ENCODE data around the gene DDX51.

Gene DDX51

GRCh38 chr12:132179431-132180362, 35.6 kb upstream of the DDX51 start:
- in situ Hi-C loops (cut with MboI; ENCODE audit: low sequenced_read_pairs): no loop called here

GRCh38 chr12:132178801-132179401, 34.8 kb upstream of the DDX51 start:
- in situ Hi-C loops (cut with MboI; ENCODE audit: low sequenced_read_pairs): no loop called here

GRCh38 chr12:132178316-132178715, 34.2 kb upstream of the DDX51 start:
- in situ Hi-C loops (cut with MboI; ENCODE audit: low sequenced_read_pairs): no loop called here

- in situ Hi-C loops (cut with MboI; ENCODE audit: low sequenced_read_pairs): no loop called here
These were observed 32.9 kb upstream of the DDX51 start for GRCh38 chr12:132176920-132177551.

DNA sequence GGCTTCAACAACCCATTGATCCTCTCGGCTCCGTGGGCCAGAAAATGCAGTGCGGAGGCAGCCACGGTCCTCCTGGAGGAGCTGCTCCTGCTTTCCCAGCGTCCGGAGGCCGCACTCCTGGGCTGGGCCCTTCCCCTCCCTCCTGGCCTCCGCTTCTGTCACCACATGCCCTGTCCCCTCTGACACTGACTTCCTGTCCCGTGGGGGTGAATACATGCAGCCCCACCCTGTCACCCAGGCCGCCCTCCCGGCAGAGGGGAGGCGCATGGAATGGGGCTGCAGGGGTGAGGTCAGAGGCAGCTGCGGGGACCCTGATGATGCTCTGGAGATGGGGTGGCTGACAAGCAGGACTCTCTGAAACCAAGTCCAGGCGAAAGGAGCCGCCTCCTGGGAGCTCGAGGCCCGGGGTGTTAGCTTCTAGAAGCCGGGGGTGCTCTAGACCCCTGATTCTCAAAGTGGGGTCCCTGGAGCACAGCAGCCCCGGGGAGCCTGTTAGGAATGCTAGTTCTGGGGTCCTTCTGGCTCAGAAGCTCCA, 32.3 kb upstream of the DDX51 start:
- in situ Hi-C loops (cut with MboI; ENCODE audit: low sequenced_read_pairs): no loop called here

- in situ Hi-C loops (cut with MboI; ENCODE audit: low sequenced_read_pairs): no loop called here
These were observed 31.6 kb upstream of the DDX51 start for GRCh38 chr12:132175496-132176384.

- in situ Hi-C loops (cut with MboI; ENCODE audit: low sequenced_read_pairs): no loop called here
These were observed 30.8 kb upstream of the DDX51 start for GRCh38 chr12:132174839-132175490.

DNA sequence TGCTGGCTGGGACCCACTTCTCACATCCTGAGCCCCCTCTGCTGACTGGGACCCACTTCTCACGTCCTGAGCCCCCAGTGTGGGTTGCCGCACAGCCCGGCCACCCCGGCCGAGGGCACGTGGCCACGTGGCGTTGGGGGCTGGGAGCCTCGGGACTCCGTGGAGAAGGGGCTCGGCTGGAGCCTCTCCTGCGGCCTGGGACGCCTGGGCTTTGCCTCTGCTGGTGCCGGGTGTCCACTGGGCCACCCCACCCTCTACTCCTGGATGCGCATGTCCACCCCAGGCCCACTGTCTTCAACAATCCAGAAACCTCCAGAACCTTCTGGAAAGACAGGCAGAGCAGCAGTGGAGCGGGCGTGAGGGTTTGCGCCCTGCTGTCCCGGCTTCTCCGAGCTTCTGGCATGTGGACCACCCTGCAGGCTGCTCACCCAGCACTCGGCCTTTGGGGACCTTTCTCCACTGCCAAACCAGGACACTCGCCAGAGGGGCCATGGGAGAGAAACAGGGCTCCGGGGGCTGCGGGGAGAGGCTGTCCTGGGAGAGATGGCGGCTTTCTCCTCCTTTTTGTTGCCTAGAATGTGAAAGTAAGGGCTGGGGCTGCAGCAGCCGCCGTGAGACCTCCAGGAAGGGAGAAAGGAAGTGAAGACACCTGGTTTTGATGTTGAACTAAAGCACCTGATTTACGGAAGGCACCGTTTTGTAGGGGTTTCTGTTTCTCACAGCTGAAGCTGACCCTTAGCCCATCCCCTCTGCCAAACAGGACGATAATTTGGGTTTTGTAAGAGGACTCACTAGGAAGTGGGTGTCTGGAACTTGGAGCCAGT, 30.1 kb upstream of the DDX51 start:
- in situ Hi-C loops (cut with MboI; ENCODE audit: low sequenced_read_pairs): no loop called here

GRCh38 chr12:132173135-132174014, 29.3 kb upstream of the DDX51 start:
- in situ Hi-C loops (cut with MboI; ENCODE audit: low sequenced_read_pairs): no loop called here

GRCh38 chr12:132172619-132173018, 28.5 kb upstream of the DDX51 start:
- in situ Hi-C loops (cut with MboI; ENCODE audit: low sequenced_read_pairs): no loop called here

GRCh38 chr12:132171968-132172521, 27.9 kb upstream of the DDX51 start:
- in situ Hi-C loops (cut with MboI; ENCODE audit: low sequenced_read_pairs): no loop called here

DNA sequence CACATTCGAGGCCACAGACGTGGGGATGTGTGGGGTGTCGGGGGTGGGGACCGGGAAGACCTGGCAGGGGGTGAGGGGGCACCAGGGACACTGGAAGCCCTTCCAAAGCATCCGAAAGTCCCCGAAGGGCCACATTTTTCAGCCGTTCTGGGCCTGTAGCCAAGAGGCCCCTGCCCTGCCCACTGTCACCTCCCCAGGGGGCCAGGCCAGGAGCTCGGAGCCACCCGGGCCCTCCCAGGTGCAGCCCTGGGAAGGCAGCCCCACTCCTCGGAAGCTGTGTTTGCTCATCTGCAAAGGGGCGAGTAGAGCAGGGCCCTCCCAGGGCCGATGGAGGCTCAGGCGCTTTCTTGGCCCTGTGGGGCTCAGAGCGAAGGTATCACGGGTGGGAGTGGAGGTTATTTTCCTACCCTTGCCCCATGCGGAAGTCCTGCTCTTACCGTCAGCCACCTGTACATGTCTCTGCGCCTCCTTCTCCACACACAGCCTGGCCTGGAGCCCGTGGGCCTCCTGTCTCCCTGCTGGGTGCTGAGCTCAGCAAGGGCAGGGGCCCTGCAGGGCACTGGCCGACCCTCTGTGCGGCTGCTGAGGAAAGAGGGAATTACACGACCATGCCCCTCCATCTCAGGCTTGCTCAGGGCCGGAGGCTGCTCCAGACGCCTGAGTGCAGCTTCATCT, 27.3 kb upstream of the DDX51 start:
- in situ Hi-C loops (cut with MboI; ENCODE audit: low sequenced_read_pairs): no loop called here

DNA sequence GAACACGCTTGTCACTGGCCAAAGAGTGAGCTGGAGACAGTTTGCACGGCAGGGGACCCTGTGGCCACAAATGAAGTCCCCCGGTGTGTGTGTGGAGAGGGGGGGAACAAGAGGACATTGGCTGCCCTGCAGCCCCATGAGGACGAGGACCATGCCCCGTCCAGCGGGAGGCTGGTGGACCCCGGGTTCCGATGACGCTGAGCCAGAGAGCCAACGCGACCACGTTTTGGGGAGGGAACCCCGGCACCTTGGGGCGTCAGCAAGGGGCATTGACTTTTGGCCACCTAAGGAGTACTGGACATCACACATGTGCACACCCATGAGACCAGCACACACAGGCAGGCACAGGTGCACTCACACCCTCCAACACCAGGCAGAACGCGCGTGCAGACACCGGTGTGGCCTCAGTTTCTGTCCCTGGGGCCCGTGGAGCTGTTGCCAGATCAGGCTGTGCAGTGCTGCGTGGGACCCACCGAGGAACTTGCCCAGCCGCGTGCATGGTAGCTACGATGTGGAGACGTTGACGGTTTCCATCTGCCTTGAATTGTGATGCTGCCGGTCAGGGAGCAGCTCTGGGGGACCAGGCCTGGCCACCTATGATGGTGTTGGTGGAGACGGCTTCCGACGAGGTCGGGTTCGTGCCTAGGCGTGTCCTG, 26.6 kb upstream of the DDX51 start:
- in situ Hi-C loops (cut with MboI; ENCODE audit: low sequenced_read_pairs): no loop called here

DNA sequence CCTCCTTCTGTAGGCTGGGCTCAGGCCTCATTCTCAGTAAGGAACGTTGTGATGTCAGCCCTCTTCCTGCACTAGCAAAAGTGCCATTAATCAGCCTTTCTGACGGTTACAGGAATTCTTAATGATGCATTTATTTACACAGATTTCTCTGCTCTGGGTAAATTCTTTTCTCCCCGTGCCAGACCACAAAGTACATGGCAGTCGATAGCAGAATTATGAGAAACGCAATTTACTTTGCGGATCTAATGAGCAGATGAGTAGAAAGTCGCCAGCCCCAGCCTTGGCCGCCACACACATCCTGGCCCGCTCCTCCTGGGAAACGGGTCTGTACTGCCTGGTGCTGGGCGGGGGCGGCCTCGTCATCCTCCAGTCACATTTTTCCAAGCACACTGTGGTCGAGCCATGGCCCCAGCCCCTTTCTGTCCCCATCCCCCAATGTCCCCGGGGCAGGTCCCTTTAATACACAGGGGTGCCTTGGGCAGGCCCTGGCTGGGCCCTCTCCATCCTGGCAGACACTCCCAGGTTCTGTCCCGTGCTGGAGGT, 26.0 kb upstream of the DDX51 start:
- in situ Hi-C loops (cut with MboI; ENCODE audit: low sequenced_read_pairs): no loop called here

DNA sequence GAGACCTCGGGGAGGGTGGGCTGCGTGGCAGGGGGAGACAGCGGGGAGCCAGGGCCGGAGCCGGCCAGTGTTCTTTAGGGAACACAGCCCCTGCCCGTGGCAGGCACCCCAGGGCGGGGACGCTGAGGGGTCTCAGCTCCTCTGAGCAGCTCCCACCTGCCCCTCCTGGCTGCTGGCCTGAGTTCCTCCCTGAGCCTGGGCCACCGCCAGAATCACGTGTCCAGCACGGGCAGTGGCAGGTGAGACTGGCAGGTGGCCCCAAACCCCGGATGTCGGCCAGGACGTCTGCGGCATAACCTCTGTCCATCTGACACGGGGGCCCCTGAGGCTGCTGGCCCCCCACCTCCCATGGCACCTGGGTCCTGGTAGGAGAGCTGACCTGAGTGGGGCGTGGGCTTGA, 25.3 kb upstream of the DDX51 start:
- in situ Hi-C loops (cut with MboI; ENCODE audit: low sequenced_read_pairs): no loop called here

GRCh38 chr12:132168311-132169031, 24.4 kb upstream of the DDX51 start:
- in situ Hi-C loops (cut with MboI; ENCODE audit: low sequenced_read_pairs): no loop called here

Data from HL-60/S4 treated with retinoic acid at 250 ng/mL for 4 days and 3 days (cell line).